GM18507 (cell line): ENCODE results near the gene GPBP1.
"Not testable (repeated sequence)": the region's sequence is repeated elsewhere in the genome, so short reads cannot be mapped to it uniquely, and the experiment has no call there.

Experiments used
- DNase-seq: peaks from one replicate; pipeline ENCODE4 v3.0.0; 2011; ENCODE audit warnings: low read depth; ENCODE audit not compliant: insufficient read length; ENCODE audit errors: extremely low spot score
- FAIRE-seq: peaks from 2 replicates; lab custom pipeline; 2011; peaks lifted over from hg19 to GRCh38; lab: Jason Lieb, UNC

Gene GPBP1

DNA sequence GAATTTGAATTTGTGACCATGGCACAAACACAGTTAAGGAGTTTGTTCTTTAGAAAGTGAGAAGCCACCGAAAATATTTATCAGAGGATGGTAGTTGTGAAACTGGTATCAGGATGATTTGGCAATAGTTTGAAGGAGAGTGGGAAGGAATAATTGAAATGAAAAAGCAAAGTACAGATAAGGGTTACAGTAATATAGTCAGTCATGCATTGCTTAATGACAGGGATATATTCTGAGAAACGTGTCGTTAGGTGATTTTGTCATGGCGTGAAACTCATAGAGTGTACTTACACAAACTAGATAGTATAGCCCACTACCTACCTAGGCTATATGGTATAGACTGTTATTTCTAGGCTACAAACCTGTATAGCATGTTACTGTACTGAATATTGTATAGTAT, 84.2 kb downstream of the GPBP1 start:
- no peak for DNase-seq
- no peak for FAIRE-seq

DNA sequence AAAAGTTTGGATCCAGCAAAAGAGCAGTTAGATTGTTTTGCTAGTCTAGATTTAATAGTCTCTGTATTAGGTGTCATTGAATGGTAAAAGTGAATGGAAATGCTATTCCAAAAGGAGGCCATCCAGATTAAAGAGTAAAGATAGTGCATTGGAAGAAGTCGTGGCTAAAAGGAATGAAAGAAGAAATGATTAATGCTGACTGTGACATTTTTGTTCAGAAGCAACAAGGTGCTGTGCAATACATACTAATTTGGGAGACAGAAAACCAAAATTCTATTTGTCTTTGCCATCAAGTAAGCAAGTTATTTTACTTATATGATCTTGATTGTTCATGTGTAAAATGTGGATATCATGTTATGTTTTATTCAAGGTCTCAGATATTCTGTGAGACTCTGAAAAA, 85.1 kb downstream of the GPBP1 start:
- DNase-seq = no peak
- FAIRE-seq = no peak

- no peak for FAIRE-seq
Measured at GRCh38 chr5:57259704-57260103, 85.8 kb downstream of the GPBP1 start.

GRCh38 chr5:57262541-57262940, 88.7 kb downstream of the GPBP1 start:
- DNase-seq (no peak), FAIRE-seq (no peak)

More at GRCh38 chr5:57259704-57260103, 85.8 kb downstream of the GPBP1 start:
- no peak for DNase-seq

GRCh38 chr5:57267805-57268204, 93.9 kb downstream of the GPBP1 start:
- no peak for FAIRE-seq
- no peak for DNase-seq

GRCh38 chr5:57276353-57276752, 102.5 kb downstream of the GPBP1 start:
- no peak for FAIRE-seq
- no peak for DNase-seq

DNA sequence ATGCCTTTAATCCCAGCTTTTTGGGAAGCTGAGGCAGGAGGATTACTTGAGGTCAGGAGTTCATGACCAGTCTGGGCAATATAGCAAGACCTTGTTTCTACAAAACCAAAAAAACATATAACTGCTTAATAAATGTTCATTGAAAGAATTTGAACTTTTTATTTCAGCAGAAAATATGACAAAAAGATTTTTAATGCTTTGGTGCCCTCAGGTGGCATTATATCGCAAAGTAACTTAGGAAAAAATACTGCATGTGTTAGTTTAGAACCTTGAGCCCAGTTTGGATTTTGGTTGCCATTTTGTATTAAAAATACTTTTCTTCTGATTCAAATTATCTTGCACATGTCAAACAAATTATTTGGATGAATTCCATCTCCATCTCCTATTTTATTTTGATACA, 103.2 kb downstream of the GPBP1 start:
- DNase-seq = no peak
- FAIRE-seq = no peak

DNA sequence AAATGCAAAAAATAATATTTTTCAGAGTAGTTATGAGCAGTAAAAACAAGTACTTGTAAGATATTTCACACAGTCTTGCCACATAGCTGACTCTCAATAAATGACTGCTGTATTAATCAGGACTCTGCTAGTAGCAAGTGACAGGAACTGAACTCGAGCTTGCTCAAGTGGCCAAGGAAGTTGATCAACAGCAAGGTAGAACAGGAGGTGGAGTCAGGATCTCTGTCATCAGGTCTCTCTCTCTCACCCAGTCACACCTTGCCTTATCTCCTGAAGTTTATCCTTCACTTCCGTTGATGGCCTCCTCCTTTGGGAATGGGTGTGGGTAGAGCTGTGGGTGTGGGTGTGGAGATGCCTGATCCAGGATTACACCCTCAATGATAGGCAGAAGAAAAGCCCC, 107.0 kb downstream of the GPBP1 start:
- FAIRE-seq = no peak
- no peak for DNase-seq

DNA sequence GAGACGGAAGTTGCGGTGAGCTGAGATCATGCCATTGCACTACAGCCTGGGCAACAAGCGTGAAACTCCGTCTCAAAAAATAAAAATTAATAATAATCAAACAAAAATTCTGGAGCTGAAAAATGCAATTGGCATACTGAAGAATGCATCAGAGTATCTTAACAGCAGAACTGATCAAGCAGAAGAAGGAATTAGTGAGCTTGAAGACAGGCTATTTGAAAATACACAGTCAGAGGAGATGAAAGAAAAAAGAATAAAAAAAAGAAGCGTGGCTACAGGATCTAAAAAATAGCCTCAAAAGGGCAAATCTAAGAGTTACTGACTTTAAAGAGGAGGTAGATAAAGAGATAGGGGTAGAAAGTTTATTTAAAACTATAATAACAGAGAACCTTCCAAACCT, 111.2 kb downstream of the GPBP1 start:
- not testable (repeated sequence) for FAIRE-seq

DNA sequence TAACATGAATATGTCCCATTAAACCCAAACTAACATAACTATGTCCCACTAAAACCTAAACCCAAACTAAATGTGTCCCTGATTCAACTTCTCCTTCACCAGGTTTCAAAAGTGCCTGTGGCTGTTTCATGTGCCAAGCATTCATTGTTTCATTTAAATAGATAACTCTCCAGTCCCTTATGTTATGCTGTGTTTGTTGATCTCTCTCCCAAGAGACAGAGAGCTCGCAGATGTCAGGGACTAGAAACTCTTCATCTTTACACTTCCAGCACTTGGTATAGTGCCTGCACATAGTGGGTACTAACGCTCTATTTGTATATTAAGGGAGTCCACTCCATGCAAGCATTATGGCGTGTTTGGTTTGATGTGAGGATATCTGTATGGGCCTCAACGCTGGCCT, 118.0 kb downstream of the GPBP1 start:
- no peak for DNase-seq
- no peak for FAIRE-seq

More for the DNA sequence above, 111.2 kb downstream of the GPBP1 start:
- DNase-seq = not testable (repeated sequence)

- no peak for FAIRE-seq
- DNase-seq = no peak
Measured at GRCh38 chr5:57292336-57292735, 118.5 kb downstream of the GPBP1 start.

DNA sequence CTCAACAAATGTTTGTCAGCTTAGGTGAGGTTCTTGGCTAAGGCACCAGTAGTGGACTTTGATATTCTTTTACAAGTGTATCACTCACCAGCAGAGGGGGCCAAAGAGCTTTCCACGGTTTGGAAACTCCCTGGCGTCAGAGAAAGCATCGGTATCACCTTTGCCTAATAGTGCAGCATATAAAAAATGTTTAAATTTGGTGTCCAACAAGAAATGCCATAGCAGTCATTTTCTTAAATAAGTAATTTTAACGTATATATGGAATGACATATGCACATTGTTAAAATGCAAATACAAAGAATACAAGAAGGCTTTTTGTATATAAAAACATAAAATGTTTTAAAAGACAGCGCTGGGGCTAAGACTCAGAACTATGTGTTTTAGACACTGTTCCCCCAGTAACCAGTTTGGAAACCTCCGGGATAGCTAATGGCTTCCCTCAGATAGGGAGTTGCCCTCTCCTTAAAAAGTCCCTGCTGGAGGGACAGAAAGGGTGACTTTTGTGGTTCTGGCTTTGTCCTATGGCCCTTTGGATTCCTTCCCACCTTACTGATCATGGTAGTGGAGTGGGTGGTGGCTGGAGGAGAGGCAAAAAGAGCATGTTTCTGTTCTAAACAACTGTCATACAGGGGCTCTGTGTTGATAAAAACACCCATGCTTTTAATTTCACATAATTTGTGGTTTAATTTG, 124.6 kb downstream of the GPBP1 start:
- DNase-seq (peak; percentile 15), FAIRE-seq (peak; percentile 84)

DNA sequence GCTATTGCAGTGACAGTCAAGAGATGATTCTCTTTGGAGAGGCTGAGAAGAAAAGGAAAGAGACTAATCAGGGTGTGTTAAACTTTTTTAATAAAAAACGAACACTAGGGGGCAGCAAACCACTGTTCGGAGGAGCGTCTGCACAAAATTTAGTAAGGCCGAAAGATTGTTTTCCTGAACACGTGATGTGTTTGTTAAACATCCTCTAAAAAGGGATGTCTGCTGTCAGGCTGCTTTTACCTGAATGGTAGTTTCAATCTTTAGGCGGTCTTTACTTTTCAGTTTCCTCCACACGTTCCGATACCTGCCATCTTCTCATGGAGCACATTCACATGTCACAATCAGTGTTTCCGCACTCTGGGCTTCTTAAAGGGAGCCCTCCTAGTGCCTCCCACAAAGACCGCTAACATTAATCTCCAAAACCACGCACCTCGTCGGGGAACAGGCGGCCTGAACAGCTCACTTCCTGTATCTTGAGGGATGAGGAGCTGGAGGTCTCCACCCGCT, 125.2 kb downstream of the GPBP1 start:
- DNase-seq = no peak
- FAIRE-seq = peak; percentile 78

- FAIRE-seq (no peak), DNase-seq (no peak)
Measured at GRCh38 chr5:57299986-57300385, 126.1 kb downstream of the GPBP1 start.

GRCh38 chr5:57302164-57302563, 128.3 kb downstream of the GPBP1 start:
- no peak for DNase-seq
- peak; percentile 60 for FAIRE-seq

DNA sequence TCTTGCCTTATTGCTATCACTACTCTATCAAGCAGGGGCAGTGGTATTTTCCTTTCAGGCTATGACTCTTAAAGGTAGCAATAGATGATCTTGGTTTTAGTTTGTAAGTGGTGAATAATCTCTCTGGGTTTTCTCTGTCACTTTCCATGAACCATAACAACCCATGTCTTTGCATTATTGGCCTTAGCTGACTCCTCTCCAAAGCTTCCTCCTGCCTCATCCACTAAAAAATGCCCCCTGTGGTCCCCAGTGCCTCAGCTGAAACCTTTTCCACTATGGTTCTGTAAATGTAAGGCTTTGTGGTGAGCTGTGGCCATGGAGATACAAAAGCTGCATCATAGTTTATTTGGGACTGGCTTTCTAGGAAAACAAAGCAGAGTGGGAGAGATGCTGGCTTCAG, 128.8 kb downstream of the GPBP1 start:
- no peak for DNase-seq
- FAIRE-seq = no peak

DNA sequence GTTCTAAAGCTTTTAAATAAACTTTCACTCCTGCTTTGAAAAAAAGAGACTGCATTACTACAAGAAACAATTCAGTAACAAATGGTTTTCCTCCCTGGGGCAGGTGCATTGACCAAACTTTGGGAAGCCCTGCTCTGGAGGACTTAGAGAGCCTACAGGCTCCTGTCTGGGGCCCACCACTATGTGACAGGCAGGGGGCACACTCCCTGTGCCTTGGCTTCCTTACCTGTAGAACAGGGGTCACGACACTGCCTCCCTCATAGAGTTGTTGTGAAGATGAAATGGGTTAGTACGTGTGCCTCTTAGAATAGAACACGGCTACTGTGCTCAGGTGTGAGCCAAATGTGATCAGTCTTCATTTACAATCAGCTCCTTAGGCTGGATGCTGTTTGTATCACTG, 130.1 kb downstream of the GPBP1 start:
- no peak for DNase-seq
- FAIRE-seq = no peak

- FAIRE-seq = no peak
- DNase-seq = no peak
Measured at GRCh38 chr5:57304931-57305330, 131.1 kb downstream of the GPBP1 start.

GRCh38 chr5:57306359-57306758, 132.5 kb downstream of the GPBP1 start:
- FAIRE-seq = no peak

GRCh38 chr5:57307516-57307915, 133.7 kb downstream of the GPBP1 start:
- DNase-seq = no peak
- no peak for FAIRE-seq

More at GRCh38 chr5:57306359-57306758, 132.5 kb downstream of the GPBP1 start:
- no peak for DNase-seq

DNA sequence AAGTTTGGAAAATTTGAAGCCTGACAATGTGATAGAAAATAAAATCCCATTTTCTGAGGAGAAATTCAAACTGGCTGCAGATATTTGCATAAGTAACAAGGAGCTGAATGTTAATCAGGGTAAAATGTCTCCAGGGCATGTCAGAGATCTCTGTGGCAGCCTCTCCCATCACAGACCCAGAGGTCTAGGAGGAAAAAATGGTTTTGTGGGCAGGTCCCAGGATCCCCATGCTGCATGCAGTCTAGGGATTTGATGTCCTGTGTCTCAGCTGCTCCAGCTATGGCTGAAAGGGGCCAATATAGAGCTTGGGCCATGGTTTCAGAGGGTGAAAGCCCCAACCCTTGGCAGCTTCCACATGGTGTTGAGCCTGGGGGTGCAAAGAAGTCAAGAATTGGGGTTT, 135.2 kb downstream of the GPBP1 start:
- not testable (repeated sequence) for FAIRE-seq, DNase-seq
